ENCODE measurements around the gene TIMD4.
A peak's percentile ranks its signal among the peaks of the same experiment; 100 is the strongest.

Gene TIMD4

GRCh38 chr5:156883316-156883875 lies 79.6 kb downstream of the TIMD4 start:
- Histone ChIP-seq H3K27ac (no peak overlapping the region), H4K20me1 (no peaks in the 10 kb centered on the region), H3K9ac (no peak overlapping the region), H3K27me3 (no peaks in the 10 kb centered on the region), H3K4me2 (peak overlapping the region in 8 of 11 experiments; percentile 28 to 82 (median 74); a peak in 15 of 22 replicates), H3K36me3 (no peaks in the 10 kb centered on the region), H3K4me1 (peaks cover 0 to 47% (median 26%) of the 10 kb centered on the region in 10 experiments; a peak in 15 of 20 replicates), H3K9me3 (replicated peaks in 1 of 11) (0 out of 22 replicates have a peak, but pooled peaks cover 0 to 3% (median 0%) of the 10 kb centered on the region in 11 experiments), H3K4me3 (0 out of 20 replicates have a peak overlapping the region, but pooled peaks of 1 of the 10 experiments have one; percentile 23)
- TF ChIP-seq Cebpa-rat (IDR thresholded peaks at IDR 0.05), result no peak

DNA sequence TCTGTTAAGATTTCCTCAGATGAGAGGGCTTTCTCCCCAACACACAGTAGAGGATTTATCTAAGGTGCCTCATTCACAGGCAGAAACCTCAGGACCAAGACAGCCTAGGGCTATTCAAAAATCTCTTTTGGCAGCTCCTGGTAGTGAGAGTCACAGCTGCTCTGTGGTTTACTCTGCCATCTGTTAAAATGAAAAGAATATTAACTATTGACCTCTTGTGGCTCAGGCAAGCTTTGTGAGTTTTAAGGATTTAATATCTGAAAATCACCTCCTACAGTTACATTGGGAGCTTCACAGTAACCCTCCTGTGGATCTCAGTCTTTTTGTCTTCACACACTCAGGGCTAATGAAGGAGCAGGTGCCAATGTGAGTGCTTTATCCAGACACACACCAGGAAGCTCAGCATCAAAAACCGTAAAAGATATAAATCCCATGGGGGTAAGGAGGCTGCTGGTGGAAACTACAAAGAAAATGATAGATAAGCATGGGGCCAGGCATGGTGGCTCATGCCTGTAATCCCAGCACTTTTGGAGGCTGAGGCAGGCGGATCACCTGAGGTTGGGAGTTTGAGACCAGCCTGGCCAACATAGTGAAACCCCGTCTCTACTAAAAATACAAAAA lies 83.3 kb downstream of the TIMD4 start:
- no peaks in the 10 kb centered on the region for H3K27me3 ChIP-seq
- no peaks in the 10 kb centered on the region for H4K20me1 ChIP-seq
- TF ChIP-seq Cebpa-rat (IDR thresholded peaks at IDR 0.05), result no peak
- peaks cover 0 to 47% (median 26%) of the 10 kb centered on the region in 10 experiments; a peak in 15 of 20 replicates for H3K4me1 ChIP-seq
- H3K9me3 ChIP-seq (replicated peaks in 1 of 11), result 0 out of 22 replicates have a peak, but pooled peaks cover 0 to 3% (median 0%) of the 10 kb centered on the region in 11 experiments
- H3K4me2 ChIP-seq, result peak overlapping the region in 6 of 11 experiments; percentile 35 to 56 (median 46); a peak in 11 of 22 replicates
- no peaks in the 10 kb centered on the region for H3K36me3 ChIP-seq
- no peak overlapping the region for H3K27ac ChIP-seq
- H3K9ac ChIP-seq, result no peak overlapping the region
- H3K4me3 ChIP-seq, result no peak overlapping the region

DNA sequence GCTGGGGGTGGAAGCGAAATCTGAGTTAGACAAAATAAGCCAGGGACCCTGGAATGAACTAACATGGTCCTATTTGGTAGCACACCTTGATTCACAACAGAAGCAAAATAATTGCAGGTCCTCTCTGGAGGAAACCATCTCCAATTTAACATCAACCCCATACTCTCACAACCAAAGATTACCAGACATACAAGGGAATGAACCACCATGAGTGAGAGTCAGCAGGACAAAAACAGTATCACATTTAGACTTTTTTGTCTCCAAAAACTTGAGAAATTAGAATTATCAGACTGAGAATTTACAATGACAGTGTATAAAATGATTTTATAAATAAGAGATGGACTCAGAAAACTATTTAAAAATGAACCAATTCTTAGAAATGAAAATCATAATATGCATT lies 91.8 kb downstream of the TIMD4 start:
- no peak overlapping the region for H3K4me2 ChIP-seq
- H4K20me1 ChIP-seq, result no peaks in the 10 kb centered on the region
- peaks cover 10 to 21% (median 15%) of the 10 kb centered on the region in 11 experiments; a peak in 21 of 22 replicates for H3K9me3 ChIP-seq (replicated peaks in 1 of 11)
- H3K4me3 ChIP-seq, result no peak overlapping the region
- no peak overlapping the region for H3K9ac ChIP-seq
- no peaks in the 10 kb centered on the region for H3K27me3 ChIP-seq
- H3K36me3 ChIP-seq, result no peaks in the 10 kb centered on the region
- TF ChIP-seq Cebpa-rat (IDR thresholded peaks at IDR 0.05), result no peak
- H3K4me1 ChIP-seq, result no peaks in the 10 kb centered on the region
- H3K27ac ChIP-seq, result no peak overlapping the region

- Histone ChIP-seq H4K20me1 (no peaks in the 10 kb centered on the region), H3K9ac (no peak overlapping the region), H3K36me3 (no peaks in the 10 kb centered on the region), H3K4me2 (no peak overlapping the region), H3K4me1 (no peaks in the 10 kb centered on the region), H3K27ac (no peak overlapping the region), H3K27me3 (no peaks in the 10 kb centered on the region), H3K9me3 (replicated peaks in 1 of 11) (peaks cover 10 to 21% (median 15%) of the 10 kb centered on the region in 11 experiments; a peak in 21 of 22 replicates), H3K4me3 (no peak overlapping the region)
- TF ChIP-seq Cebpa-rat (IDR thresholded peaks at IDR 0.05), result no peak
These were observed 92.6 kb downstream of the TIMD4 start for GRCh38 chr5:156870498-156870839.

All from BLaER1 treated with 17β-estradiol and CSF1 and Interleukin-3, amounts not matched to agents 10 nM and 100 nM (cell line).